GM21360 (cell line): ENCODE measurements around the gene PDK2.
A peak's percentile ranks its signal among the peaks of the same experiment; 100 is the strongest.

ENCODE experiments used
- ATAC-seq: cut with Tn5 transposase; IDR thresholded peaks from one replicate; pipeline ENCODE4 v1.9.1; 2021; ENCODE audit warnings: mild to moderate bottlenecking, moderate library complexity; ENCODE audit not compliant: unreplicated experiment

The PDK2 gene

DNA sequence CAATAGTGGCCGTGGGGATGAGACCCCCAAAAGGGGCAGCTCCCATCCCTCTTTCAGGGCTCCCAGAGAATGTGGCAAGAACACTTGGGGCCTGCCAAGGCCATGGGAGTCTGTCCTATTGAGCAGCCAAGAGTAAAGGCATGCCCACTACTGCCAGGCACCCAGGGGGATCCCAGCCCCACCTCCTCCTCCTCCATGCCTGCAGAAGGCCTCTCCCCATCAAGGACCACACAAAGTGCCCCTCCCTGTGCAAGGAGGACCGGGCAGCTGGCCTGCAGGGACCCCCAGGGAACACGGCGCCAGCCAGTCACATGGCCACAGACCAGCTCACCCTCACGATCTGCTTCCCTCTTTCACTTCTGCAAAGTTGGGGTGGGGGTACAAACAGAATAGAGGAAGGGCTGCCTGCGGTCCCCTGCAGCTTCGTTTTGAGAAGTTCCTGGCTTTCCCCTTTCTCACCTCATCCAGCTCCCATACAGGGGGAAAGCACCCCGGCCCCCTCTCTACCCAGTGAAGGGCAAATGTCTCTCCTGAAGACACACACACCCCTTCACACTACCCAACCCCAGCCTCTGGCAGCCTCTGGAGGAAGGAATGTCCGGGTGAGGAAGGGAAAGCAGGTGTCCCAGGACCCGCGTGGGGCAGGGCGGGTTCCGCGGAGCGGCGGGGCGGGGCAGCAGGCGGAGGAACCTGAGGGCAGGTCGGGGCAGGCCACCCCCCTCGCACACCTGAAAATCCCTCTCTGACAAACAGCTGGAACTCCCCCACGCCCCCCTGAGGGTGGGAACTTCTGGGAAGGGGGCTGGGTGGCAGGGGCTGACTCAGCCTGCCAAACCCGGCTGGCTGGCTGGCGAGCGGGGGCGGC, 53.3 kb downstream of the PDK2 start:
- peak; percentile 30 for ATAC-seq

DNA sequence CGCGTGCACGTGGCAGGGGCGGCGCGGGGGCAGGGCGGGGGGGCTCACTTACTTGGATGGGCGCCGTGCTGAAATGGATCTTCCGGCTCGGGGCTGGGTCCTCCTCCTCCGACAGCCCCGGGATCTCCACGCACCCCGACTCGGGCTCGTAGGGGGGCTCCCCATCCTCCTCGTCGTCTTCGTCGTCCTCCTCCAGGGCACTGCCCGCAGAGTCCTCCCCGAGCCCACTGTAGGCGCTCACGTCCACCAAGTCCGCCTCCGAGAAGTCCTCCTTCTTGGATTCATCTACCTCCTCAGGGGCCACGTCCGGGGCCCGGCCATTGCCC, 53.9 kb downstream of the PDK2 start:
- no peak for ATAC-seq

DNA sequence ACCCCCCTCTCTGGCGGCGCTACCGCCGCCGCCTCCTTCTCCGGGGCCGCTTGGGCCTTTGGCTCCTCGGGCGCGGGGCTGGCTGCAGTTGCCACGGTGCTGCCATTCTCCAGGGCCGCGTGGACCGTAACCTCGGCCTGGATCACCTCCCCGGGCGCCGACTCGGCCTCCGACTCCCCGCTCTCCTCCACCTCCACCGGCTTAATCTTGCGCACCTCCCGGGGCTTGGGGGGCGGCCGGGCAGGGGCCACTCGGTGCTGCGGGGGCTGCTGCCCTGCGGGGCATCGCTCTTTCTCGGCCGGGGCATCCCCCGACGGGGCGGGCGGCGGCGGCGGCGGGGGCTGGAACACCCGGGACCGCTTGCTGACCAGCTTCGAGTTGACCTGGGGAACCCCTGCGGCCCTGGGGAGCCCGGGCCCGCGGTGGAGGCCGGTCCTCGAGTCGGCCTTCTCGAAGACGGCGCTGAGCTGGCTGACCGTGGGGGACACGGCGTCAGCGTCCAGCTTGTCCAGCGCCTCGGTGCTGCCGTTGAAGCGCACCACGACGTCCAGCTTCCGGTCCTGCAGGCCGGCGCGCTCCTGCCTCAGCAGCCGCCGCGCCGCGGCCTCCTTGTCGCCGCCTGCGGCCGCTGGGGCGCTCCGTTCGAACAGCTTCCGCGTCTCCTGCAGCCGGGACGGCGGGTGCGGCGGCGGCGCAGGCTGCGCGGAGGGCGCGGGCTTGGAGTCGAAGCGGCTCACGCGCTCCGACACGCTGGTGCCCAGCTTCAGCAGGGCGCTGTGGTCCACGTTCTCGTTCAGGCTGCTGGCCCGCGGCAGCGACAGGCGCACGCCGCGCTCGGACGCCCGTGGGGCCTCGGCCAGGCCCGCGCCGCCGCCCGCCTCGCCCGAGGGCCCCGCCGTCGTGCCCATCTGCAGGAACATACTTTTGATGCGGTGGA, 54.5 kb downstream of the PDK2 start:
- ATAC-seq, result no peak

DNA sequence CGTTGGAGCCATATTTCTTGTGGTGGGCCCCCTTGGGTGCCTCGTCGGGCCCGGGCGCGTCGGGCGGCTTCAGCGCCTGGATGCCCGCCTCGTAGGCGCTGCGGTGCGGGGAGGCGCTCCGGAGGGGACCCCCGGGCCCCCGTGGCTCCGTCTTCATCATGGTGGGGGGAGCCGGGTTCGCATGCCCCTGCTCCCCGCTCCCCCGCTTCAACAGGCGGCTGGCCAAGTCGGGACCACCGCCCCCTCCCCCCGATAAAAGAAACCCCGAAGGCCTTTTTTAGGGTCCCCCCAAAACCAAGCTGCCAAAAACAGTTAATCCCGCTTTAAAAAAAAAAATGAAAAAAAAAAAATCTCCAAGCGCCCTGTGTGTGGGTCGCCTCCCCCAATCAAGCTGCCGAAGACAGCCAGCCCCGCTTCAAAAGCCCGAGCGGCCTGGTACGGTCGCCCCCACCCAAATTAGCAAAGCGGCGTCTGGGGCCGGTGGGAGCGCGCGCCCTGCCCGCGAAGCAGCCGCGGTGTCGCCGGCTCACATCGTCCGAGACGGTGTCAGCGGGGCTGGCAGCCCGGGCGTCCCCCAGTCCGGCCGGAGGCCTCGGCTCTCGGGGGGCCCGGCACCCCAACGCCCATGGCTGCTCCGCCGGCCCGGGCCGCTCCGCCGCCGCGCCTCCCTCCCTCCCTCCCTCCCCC, 55.3 kb downstream of the PDK2 start, which contains the start of gene PPP1R9B:
Gene PPP1R9B (minus strand): TSS at position 324 of the 687 bp plus-strand sequence. CDS start 164 bp downstream, at position 160.
- ATAC-seq, result no peak

DNA sequence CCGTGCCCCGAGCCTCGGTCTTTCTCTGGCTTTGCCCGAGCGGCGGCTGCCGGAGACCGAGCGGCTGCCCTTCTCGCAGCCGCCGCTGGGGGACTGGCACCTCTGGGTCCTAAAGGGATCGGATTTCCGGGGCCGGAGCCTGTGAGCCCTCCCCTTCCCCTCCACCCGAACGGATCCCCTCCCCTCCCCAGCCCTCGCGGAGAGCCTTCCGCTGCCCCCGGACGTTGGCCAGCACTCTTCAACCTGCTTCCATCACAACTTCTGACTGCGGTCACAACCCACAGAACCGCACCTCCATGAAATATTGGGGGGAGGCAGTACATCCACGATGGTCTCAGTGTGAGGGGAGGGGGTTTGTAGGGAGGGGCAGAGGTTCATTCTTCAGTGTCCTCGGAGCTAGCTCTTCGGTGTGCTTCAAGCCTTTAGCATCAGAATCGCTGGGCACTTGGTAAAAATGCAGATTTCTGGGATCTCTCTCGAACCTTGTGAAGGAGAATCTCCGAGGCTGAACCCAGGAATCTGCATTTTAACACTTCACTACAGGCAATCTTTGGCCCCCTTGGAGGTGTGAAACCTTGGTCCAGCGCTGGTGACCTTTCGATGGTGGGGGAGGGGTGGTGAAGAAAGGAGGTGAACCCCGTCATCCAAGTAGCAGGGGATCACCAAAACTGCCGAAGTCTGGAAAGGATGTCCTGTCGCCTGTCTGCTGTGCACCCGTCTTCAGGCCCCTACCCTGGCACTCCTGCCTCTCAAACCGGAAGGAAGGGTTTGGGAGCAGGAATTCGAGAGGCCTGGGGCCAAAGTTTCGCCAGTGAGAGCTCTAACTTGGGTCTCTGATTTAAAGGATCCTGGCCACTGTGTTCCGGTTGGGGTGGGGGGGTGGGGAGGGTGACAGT, 56.1 kb downstream of the PDK2 start:
- ATAC-seq, result peak; percentile 41

DNA sequence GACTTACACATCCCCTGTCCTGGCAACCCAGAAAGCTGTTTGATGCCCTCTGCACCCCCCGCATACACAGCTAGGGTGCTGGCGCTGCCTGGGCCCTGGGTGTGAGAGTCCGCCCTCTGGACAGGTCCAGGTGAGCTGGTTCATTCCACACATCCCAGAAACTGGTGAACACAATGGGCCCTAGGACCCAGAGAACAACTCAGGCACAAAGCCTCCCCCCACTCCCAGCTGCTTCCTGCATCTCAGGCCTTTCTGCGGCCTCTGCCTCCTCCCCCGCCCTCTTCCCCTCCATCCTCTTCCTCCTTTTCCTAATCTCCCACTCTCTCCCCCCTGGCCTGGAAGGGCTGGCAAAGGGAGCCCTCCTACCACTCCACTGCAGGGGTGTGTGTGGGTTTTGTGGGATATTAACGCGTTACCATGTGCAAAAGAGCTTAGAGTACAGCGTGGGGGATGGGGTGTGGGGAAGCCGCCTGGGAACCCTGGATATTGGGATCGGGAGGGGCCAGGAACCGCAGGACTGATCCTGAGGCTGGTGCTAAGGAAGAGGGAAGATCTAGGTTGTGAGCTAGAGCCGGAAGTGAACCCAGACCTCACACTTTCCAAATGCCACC, 56.9 kb downstream of the PDK2 start:
- peak; percentile 27 for ATAC-seq

DNA sequence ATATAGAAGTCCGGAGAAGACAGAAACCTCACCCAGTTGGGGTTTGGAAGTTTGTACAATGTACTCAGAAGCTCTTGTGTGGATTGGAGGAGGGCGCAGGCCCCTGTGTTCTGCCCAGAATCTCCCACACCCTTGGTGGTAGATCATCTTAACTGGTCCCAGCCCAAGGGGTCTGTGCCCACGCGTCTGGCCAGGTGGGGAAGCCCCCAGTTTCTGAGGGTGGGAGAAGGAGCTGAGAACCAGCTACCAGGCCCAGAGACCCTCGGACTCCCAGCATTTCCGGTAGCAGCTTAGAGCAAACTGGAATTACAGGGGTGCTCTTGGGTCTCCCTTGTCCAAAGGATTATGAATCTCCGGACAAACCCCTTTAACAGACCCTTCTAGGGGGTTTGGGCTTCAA, 57.6 kb downstream of the PDK2 start:
- ATAC-seq, result no peak

DNA sequence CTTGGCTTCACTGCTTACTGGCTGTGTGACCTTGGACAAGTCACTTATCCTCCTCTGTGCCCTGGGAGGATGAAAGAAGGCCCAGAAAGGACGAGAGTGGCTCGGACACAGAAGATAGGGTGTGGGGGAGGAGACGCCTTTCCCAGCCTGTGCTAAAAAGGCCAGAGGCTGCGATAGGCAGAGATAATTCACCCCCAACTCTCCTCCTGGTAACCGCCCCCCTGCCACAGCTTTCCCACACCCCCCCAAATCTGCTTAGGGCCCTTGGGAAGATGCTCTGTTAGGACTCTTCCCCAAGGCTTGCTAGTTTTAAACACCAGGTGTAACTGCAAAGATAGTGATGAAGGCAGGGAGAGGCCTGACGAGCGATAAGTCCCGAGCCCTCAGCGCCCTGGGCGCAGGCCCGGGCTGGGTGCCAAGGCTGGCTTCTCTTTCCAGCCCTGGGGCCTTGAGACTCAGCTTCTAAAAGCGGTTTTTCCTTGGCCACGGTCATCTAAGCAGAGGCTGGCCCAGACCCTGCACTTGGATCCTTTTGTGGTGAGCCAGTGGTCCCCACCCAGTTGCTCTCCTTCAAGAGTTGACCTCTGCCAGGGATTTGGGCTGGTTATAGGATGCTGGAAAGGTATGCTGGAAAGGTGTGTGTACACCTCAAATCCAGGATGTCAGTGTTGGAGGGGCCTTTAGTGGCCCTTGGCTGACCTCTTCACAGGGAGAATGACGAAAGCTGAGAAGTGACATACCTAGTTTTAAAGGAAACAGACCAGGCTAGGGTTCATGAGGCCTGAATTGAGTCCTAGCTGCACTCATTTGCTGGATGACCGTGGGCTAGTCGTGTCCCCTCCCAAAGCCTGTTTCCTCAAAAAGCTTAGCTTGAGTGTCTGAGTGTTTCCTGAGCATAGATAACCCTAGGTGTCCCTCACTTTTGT, 58.8 kb downstream of the PDK2 start:
- ATAC-seq, result no peak

DNA sequence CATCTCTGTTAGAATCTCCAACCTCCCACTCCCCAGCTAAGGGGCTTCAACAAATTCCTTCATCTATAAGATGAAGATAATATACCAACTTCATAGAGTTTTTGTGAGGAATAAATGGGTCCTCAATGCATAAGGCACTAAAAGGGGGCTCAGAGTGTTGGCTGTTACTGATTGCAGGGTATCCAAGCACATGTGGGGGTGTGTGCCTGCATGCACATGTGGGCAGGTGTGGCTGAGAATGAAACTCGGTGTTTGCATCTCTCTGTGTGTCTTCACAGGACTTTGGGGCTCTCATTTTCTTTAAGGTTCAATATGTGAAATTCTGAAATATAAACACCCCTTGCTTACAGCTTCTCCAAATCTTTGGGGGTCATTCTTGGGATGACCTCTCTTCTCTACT, 59.5 kb downstream of the PDK2 start:
- ATAC-seq, result no peak

DNA sequence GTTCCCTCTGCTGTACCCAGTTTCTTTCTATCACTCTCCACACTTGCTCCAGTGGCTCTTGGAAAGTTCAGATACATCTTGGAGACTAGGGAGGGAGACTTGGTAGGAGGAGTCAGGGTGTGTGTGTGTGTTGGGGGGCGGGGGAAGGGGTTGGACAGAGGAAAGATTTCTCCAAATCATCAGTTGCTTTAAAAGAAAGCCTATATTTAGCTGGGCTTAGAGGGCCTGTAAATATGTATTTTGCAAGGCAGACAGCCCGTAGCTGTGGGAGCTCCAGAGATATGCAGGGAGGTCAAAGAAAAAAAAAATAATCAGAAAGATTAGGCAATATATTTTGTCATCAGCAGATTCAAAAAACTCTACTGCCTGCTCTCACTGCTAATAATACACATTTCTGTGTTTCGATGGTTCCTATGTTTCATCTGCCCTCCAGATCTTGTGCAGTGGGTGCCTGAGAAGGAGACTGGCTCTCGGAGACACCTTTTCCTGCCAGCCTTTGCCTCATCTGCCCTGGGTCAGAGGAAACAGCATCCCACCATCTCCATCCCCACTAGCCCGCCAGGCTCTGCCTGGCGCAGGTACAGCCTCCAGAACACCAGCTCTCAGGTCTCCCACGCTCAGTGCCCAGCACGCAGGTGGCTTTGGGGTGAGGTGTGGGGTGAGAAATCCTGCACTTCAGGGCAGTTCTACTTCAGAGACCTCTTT, 60.1 kb downstream of the PDK2 start:
- no peak for ATAC-seq

DNA sequence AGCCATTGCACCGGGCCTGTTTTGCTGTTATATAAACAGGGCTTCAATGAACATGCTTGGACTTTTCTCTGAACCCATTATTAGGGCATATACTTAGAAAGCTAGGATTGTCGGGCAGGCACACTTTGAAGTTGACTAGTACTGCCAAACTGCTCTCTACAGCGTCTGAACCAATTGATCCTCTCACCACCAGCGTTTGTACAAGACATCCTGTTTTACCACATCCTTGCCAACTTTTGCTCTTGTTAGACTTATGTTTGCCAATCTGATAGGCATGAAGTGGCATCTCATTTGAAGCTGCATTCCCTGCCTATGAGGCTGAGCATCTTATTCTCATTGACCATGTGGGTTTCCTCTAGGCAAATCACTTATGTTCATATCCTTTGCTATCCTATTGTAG, 62.7 kb downstream of the PDK2 start:
- ATAC-seq, result no peak

DNA sequence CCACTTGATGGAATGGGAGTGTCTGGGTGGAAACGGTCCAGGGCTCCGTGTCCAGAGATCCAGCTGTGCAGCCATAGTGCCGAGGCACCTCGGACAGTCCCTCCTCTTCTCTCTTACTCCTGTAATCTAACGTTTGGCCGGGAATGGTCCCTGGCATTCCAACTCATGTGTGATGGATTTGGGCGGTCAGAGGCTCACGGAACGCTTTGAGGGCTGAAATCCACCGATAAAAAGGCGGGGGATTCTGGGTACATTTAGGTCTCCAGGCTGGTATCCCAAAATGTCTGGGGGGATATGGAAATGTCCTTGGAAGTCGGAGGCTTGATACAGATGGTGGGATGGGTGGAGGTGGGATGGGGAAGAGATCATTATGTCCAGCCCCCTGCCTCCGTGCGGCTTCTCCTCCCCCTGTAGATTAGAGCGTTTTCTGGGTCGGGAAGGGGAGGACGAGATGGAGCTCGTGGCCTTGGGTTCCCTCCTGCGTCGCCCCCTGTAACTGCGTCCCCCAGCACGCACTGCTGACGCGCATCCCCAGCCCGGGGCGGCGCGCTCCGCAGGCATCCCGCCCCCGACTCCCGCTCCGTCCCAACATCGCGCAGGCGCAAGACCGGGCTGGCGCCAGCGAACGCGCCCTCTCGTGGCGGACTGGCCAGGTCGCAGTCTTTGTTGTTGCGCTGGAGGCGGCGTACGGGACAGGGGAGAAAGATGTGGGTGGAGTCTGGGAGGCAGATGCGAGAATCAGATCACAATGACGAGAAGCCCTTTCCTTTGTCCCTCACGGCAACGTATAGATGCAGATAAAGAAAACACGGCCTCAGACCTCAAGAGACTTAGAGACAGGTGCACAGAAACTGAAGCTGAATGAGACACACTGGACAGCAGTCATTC, 66.1 kb downstream of the PDK2 start:
- ATAC-seq, result peak; percentile 67
